ENCODE data around the gene CARD9. TPM values are rescaled to one million over a fixed set of nuclear protein-coding genes. Genes with fewer than 3 reads are reported as not detected.

Gene CARD9
- total RNA-seq, 1 experiment from 2014 or later = 1.7 TPM

- ATAC-seq (no peak), DNase-seq (ENCODE audit: low read depth, low spot score) (no peak)
- no peaks in the 10 kb centered on the region for H3K27me3 ChIP-seq (ENCODE audit: control insufficient read depth, insufficient read depth, low read length)
- intact Hi-C loops (cut with micrococcal nuclease; ENCODE audit: unreplicated experiment) (no loop called here), in situ Hi-C loops (cut with HindIII; ENCODE audit: low pct_unique_long_range_greater_than_20kb, low sequenced_read_pairs) (no loop called here)
- no peaks in the 10 kb centered on the region for H3K36me3 ChIP-seq (ENCODE audit: control insufficient read depth, insufficient read depth, low read length)
- ChIA-PET POLR2A (no interaction called here), CTCF (no interaction called here)
- no peak overlapping the region for H3K4me3 ChIP-seq (ENCODE audit: low read depth in 2 of 2, low read length in 2 of 2)
- no peak overlapping the region for H3K27ac ChIP-seq (ENCODE audit: low read length)
- TF ChIP-seq POLR2AphosphoS5 (IDR thresholded peaks at IDR 0.05; ENCODE audit: low read depth, low read length) = no peak
- no peak for TF ChIP-seq SIN3A (IDR thresholded peaks at IDR 0.05; ENCODE audit: borderline replicate concordance, insufficient read depth, low read depth, low read length)
- no peak for TF ChIP-seq TCF7L2 (IDR thresholded peaks at IDR 0.05; ENCODE audit: low read depth, low read length)
- TF ChIP-seq, protein P1, sequence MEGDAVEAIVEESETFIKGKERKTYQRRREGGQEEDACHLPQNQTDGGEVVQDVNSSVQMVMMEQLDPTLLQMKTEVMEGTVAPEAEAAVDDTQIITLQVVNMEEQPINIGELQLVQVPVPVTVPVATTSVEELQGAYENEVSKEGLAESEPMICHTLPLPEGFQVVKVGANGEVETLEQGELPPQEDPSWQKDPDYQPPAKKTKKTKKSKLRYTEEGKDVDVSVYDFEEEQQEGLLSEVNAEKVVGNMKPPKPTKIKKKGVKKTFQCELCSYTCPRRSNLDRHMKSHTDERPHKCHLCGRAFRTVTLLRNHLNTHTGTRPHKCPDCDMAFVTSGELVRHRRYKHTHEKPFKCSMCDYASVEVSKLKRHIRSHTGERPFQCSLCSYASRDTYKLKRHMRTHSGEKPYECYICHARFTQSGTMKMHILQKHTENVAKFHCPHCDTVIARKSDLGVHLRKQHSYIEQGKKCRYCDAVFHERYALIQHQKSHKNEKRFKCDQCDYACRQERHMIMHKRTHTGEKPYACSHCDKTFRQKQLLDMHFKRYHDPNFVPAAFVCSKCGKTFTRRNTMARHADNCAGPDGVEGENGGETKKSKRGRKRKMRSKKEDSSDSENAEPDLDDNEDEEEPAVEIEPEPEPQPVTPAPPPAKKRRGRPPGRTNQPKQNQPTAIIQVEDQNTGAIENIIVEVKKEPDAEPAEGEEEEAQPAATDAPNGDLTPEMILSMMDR (IDR thresholded peaks at IDR 0.05) = no peak
- TF ChIP-seq REST (IDR thresholded peaks at IDR 0.05; ENCODE audit: insufficient read depth in 1 of 2, low read depth in 2 of 2, low read length in 1 of 2) = no peak
- no peaks in the 10 kb centered on the region for H3K4me1 ChIP-seq (ENCODE audit: control insufficient read depth, insufficient read depth, low read length)
- BruUV-seq (replicated peaks) = no TSS peak
- no peaks in the 10 kb centered on the region for H3K9me3 ChIP-seq (ENCODE audit: control insufficient read depth, insufficient read depth, low read depth, low read length)
Observed at GRCh38 chr9:136376457-136376856, 3.0 kb upstream of the CARD9 start.

DNA sequence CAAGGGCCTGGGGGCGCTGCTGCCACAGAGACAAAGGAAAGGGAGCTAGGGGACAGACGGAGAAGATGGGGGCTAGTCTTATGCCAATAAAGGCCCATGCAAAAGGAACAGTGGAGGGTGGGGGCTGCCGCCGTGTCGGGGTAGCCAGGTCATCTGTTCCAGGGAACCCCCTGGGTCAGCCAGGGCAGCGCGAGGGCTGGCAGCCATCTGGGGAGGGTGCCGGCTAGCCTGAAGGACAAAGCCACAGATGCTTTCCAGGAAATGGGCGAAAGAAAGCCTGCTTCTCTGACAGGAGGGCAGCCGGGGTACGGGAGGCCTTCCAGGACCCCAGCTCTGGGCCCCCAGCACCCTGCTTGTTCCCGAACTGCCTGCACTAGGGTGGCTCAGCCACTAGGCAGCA is 1.6 kb upstream of the CARD9 start:
- DNase-seq (ENCODE audit: low read depth, low spot score) (no peak), ATAC-seq (no peak)
- in situ Hi-C loops (cut with HindIII; ENCODE audit: low pct_unique_long_range_greater_than_20kb, low sequenced_read_pairs) = no loop called here
- intact Hi-C loops (cut with micrococcal nuclease; ENCODE audit: unreplicated experiment) = no loop called here
- Histone ChIP-seq H3K9me3 (ENCODE audit: control insufficient read depth, insufficient read depth, low read depth, low read length) (no peaks in the 10 kb centered on the region), H3K4me1 (ENCODE audit: control insufficient read depth, insufficient read depth, low read length) (no peaks in the 10 kb centered on the region), H3K27me3 (ENCODE audit: control insufficient read depth, insufficient read depth, low read length) (no peaks in the 10 kb centered on the region), H3K27ac (ENCODE audit: low read length) (no peak overlapping the region), H3K4me3 (ENCODE audit: low read depth in 2 of 2, low read length in 2 of 2) (no peak overlapping the region), H3K36me3 (ENCODE audit: control insufficient read depth, insufficient read depth, low read length) (no peaks in the 10 kb centered on the region)
- POLR2A ChIA-PET = no interaction called here
- CTCF ChIA-PET = no interaction called here
- no peak for TF ChIP-seq TCF7L2 (IDR thresholded peaks at IDR 0.05; ENCODE audit: low read depth, low read length)
- no peak for TF ChIP-seq POLR2AphosphoS5 (IDR thresholded peaks at IDR 0.05; ENCODE audit: low read depth, low read length)
- TF ChIP-seq, protein P1 (IDR thresholded peaks at IDR 0.05) = no peak
- TF ChIP-seq REST (IDR thresholded peaks at IDR 0.05; ENCODE audit: insufficient read depth in 1 of 2, low read depth in 2 of 2, low read length in 1 of 2) = no peak
- TF ChIP-seq SIN3A (IDR thresholded peaks at IDR 0.05; ENCODE audit: borderline replicate concordance, insufficient read depth, low read depth, low read length) = no peak
- no TSS peak for BruUV-seq (replicated peaks)
